T1000 (cell line): ENCODE results near the gene ASB5.
"Not testable (repeated sequence)": the region's sequence is repeated elsewhere in the genome, so short reads cannot be mapped to it uniquely, and the experiment has no call there.

Experiments
- DNase-seq: peaks from one replicate; lab custom pipeline; 2025; ENCODE audit warnings: mixed read lengths; lab: John Stamatoyannopoulos, UW

The ASB5 gene

DNA sequence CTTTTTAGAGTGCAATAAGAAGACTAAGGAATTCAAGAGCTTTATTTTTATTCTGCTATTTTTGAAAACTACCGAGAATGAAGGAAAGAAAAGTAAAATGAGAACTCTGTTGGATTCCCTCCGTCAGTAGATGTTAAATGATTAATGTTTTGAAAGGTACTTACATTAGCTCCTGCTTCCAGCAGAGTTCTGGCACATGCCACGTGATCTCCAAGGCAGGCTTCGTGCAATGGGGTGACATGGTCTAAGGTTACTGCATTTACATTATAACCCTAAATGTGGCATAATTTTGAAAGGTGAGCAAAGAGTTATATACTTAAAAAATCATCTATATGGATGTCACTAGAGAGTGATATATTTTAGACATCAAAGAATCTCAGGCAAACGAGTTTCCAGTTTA, 46.9 kb downstream of the ASB5 start:
- no peak for DNase-seq

DNA sequence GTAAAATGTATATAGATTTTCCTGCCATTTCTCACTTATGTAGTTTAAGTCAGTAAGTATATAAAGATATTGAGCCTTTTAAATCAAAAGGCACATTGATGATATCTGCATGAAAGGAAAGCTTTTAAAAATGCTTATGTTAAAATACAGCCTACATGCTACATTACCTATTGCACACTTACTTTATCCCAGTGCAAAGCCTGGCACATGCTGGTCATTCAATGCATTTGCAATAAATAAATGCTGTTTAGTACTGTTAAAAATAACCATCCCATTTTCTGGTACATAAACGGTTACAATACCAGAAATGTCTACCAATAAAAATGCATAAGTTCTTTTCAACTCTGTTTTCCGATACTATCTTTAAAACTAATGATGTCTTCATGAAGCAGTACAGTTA, 51.5 kb downstream of the ASB5 start:
- DNase-seq = no peak

DNA sequence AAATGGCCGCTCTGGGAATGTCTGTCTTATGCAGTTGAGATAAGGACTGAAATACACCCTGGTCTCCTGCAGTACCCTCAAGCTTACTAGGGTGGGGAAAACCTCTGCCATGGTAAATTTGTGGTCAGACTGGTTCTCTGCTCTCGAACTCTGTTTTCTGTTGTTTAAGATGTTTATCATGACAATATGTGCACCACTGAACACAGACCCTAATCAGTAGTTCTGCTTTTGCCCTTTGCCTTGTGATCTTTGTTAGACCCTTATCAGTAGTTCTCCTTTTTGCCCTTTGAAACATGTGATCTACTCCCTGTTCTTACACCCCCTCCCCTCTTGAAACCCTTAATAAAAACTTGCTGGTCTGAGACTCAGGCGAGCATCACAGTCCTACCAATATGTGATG, 56.7 kb downstream of the ASB5 start:
- DNase-seq = not testable (repeated sequence)

DNA sequence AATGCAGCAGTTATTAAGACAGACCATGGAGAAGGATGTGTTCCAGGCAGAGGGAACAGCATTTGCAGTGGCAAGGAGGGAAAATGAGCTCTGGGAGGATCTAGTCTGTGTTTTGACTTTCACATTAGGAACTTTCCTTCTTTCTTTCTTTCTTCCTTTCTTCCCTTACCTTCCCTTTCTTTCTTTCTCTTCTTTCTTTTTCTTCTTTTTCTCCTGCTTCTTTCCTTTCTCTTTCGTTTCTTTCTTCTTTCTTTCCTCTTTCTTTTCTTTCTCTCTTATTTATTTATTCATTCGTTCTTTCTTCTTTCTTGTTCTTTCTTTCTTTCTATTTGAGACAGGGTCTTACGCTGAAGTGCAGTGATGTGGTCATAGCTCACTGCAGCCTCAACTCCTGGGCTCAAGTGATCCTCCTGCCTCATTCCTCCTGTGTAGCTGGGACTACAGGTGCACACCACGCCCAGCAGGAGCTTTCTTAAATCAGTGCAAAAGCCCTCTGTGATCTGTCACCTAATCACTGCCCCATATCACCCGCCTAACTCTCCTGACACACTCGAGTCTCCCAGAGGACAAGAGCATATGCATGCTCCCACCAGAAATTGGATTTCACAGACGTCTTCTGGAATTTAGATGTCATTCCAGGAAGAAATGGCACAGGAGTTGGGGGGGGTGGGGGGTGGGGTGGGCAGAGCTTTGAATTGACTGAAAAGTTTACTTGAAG, 58.3 kb downstream of the ASB5 start:
- no peak for DNase-seq

- no peak for DNase-seq
Measured at GRCh38 chr4:176210101-176210500, 58.9 kb downstream of the ASB5 start.

DNA sequence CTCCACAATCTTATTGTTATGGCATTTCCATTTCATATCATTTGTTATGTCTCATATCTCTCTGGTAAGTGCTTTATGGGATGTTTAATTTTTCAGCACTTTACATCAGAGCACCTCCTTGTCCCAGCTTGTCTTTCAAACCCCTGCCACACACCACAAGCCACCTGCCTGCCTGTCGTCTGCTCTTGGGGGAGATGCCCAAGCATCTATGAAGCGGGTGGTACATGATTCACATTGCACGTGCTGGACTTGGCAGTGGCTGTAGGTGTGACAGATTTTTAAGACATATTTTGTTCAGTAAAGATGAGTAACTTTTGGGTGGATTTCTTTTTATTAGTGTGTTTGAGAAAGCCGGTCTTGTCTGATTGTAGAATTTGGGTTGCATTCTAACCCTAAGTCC, 59.5 kb downstream of the ASB5 start:
- no peak for DNase-seq

DNA sequence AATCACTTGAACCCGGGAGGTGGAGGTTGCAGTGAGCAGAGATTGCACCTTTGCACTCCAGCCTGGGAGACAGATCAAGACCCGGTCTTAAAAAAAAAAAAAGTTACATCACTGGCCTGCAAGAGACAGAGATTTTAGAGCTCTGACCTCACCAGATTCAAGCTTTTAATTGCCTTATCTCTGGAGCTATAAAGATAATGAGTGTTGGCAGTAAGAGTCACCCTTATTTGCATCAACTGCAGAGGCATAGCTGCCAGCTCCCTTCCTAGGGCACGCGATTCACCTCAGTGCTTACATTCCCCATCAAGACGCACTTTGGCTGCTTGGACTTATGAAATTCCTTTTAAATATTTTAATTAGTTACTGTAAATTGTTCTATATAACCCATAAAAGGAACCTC, 61.2 kb downstream of the ASB5 start:
- no peak for DNase-seq

- no peak for DNase-seq
Measured at GRCh38 chr4:176205299-176205698, 63.7 kb downstream of the ASB5 start.

DNA sequence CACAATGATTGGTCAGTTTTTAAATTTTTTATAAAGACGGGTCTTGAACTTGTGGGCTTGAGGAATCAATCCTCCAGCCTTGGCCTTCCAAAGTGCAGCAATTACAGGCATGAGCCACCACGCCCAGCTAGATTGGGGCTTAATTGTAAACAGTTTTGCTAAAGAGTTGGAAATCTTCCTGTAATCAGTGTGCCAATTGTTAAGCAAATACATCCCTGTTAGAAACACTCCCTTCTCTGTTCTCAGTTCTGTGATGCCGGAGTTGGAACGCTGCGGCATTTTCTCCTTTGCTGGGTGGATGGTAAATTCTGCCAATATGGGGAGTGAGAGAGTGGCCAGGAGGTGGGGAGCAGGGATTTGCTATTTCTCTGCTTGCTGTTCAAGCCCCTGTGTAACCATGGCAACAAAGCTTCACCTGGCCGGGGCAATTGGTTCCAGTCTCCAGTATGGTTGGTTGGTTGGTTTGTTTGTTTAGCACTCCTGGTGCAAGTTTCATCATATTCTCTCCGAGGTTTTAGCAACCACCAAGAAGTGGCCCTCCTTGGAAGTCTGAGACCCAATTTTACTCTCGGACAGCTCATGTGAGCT, 70.6 kb downstream of the ASB5 start:
- DNase-seq = no peak

- DNase-seq = peak; percentile 69
Measured at GRCh38 chr4:176195184-176195978, 73.6 kb downstream of the ASB5 start, which contains the start of gene SPATA4. TSS of gene SPATA4 (minus strand) at chr4:176195585. CDS start at chr4:176195562, 23 bp downstream.

GRCh38 chr4:176193938-176194337, 75.1 kb downstream of the ASB5 start:
- DNase-seq = no peak

DNA sequence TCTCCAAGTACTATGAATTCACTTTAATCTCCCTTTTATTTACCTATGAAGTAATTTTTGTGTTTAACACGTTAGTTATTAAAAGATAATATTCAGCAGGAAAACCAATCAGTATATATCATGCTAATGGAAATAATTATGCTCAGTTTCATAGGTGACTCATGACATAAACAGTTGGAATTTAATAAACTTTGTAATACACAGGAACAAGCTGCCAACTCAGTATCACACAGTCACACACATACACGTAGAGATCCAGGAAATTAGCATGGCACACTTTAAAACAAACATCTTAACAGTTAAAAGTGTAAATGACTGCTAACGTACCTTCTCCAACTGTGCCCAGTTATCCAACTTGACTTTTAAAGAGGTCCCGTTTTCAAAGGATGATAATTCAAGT, 75.9 kb downstream of the ASB5 start:
- no peak for DNase-seq

GRCh38 chr4:176191974-176192373, 77.0 kb downstream of the ASB5 start:
- no peak for DNase-seq

- DNase-seq = no peak
Measured at GRCh38 chr4:176189891-176190795, 78.9 kb downstream of the ASB5 start.

- DNase-seq = no peak
Measured at GRCh38 chr4:176188654-176189053, 80.4 kb downstream of the ASB5 start.

- DNase-seq = no peak
Measured at GRCh38 chr4:176187624-176188023, 81.4 kb downstream of the ASB5 start.

DNA sequence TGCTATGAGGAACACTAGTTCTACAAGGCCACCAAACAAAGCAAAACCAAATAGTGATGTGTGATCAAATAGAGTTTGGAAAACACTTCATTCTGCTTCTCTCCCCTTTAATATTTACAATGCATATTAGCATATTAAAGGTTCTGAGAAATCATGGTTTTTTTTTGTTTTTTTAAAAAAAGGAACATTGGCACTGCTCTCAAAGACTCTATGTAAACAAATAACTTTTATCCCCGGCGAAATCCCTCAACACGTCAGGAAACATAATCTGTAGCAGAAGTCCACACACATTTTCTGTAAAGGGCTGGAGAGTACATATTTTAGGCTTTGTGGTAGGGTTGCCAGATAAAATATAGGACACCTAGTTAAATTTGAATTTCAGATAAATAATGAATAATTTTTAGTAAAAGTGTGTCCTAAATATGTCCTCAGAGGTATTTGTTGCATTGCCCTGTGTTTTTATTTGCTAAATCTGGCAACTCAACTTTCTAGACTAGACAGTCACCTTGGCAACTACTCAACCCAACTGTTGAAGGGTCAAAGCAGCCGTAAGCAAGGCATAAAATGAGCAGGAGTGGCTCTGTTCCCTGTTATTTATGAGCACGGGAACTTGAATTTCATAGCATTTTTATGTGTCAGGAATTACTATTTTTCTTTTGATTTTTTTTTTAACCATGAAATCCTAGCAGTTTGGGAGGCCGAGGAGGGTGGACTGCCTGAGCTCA, 82.2 kb downstream of the ASB5 start:
- no peak for DNase-seq

- DNase-seq = no peak
Measured at GRCh38 chr4:176186067-176186466, 83.0 kb downstream of the ASB5 start.

- no peak for DNase-seq
Measured at GRCh38 chr4:176185051-176185450, 84.0 kb downstream of the ASB5 start.
